ENCODE measurements around the gene SND1.

Gene SND1

GRCh38 chr7:128011131-128011661 is 359.2 kb downstream of the SND1 start:
- Histone ChIP-seq H3K27me3 (ENCODE audit: insufficient read depth, low read depth, severe bottlenecking) (no peaks in the 10 kb centered on the region), H3K9me3 (ENCODE audit: severe bottlenecking) (no peaks in the 10 kb centered on the region), H3K4me3 (ENCODE audit: low read depth, low read length) (no peak overlapping the region), H3K27ac (no peak overlapping the region), H3K36me3 (peaks cover 5% of the 10 kb centered on the region; the same call in 1 of the 2 replicates)
- no peak for TF ChIP-seq CTCF (IDR thresholded peaks at IDR 0.05; ENCODE audit: low read depth, low read length)
- no peak for DNase-seq

- no peak for TF ChIP-seq CTCF (IDR thresholded peaks at IDR 0.05; ENCODE audit: low read depth, low read length)
- H3K27ac ChIP-seq, result peak overlapping the region; percentile 75
- H3K36me3 ChIP-seq, result peaks cover 12% of the 10 kb centered on the region
- no peaks in the 10 kb centered on the region for H3K9me3 ChIP-seq (ENCODE audit: severe bottlenecking)
- H3K4me3 ChIP-seq (ENCODE audit: low read depth, low read length), result no peak overlapping the region
- H3K27me3 ChIP-seq (ENCODE audit: insufficient read depth, low read depth, severe bottlenecking), result no peaks in the 10 kb centered on the region
- DNase-seq, result peak; percentile 93
Measured at GRCh38 chr7:128014811-128015210, 362.8 kb downstream of the SND1 start.

GRCh38 chr7:128017460-128017859 is 365.5 kb downstream of the SND1 start:
- Histone ChIP-seq H3K36me3 (peaks cover 15% of the 10 kb centered on the region), H3K27ac (no peak overlapping the region), H3K27me3 (ENCODE audit: insufficient read depth, low read depth, severe bottlenecking) (no peaks in the 10 kb centered on the region), H3K9me3 (ENCODE audit: severe bottlenecking) (no peaks in the 10 kb centered on the region), H3K4me3 (ENCODE audit: low read depth, low read length) (no peak overlapping the region)
- DNase-seq, result no peak
- no peak for TF ChIP-seq CTCF (IDR thresholded peaks at IDR 0.05; ENCODE audit: low read depth, low read length)

- Histone ChIP-seq H3K36me3 (peaks cover 9% of the 10 kb centered on the region), H3K27ac (no peak overlapping the region)
- no peak for DNase-seq
Measured at GRCh38 chr7:128017862-128018845, 366.2 kb downstream of the SND1 start.

GRCh38 chr7:128019288-128019687 is 367.3 kb downstream of the SND1 start:
- no peak for DNase-seq
- peaks cover 12% of the 10 kb centered on the region for H3K36me3 ChIP-seq
- TF ChIP-seq CTCF (IDR thresholded peaks at IDR 0.05; ENCODE audit: low read depth, low read length), result no peak
- no peaks in the 10 kb centered on the region for H3K9me3 ChIP-seq (ENCODE audit: severe bottlenecking)
- no peak overlapping the region for H3K27ac ChIP-seq
- no peaks in the 10 kb centered on the region for H3K27me3 ChIP-seq (ENCODE audit: insufficient read depth, low read depth, severe bottlenecking)
- no peak overlapping the region for H3K4me3 ChIP-seq (ENCODE audit: low read depth, low read length)

More at GRCh38 chr7:128017862-128018845, 366.2 kb downstream of the SND1 start:
- H3K4me3 ChIP-seq (ENCODE audit: low read depth, low read length), result no peak overlapping the region
- no peaks in the 10 kb centered on the region for H3K27me3 ChIP-seq (ENCODE audit: insufficient read depth, low read depth, severe bottlenecking)
- H3K9me3 ChIP-seq (ENCODE audit: severe bottlenecking), result no peaks in the 10 kb centered on the region
- TF ChIP-seq CTCF (IDR thresholded peaks at IDR 0.05; ENCODE audit: low read depth, low read length), result no peak
